A549 (cell line): ENCODE results near the gene DTNB. TPM values are rescaled to one million over a fixed set of nuclear protein-coding genes. Genes with fewer than 3 reads are reported as not detected.

Experiments used
- ATAC-seq, 2 experiments: fragments of 200-7000 bp in 1 of 2; fragments of >200 bp in 1 of 2; cut with Nextera tagmentation in 1 of 2; cut with Tn5 transposase in 1 of 2; 3 replicates each; pipeline versions ENCODE4 v1.8.0 to v1.9.1; 2018 to 2020; ENCODE audit warnings: mild to moderate bottlenecking in 1 of 2, moderate library complexity in 1 of 2
- CTCF ChIA-PET: fragments of 300-600 bp; sonication (Branson Sonifier 250); formaldehyde crosslinking; extraction: SDS; loops from one replicate; lab custom pipeline; 2021; ENCODE audit warnings: antibody characterized with exemption, inconsistent platforms; lab: Yijun Ruan, JAX
- POLR2A ChIA-PET: fragments of 350-600 bp; formaldehyde crosslinking; extraction: SDS; loops from one replicate; lab custom pipeline; 2021; ENCODE audit warnings: antibody characterized with exemption, inconsistent platforms; lab: Yijun Ruan, JAX
- DNase-seq, 2 experiments: peaks; one replicate each; pipeline versions ENCODE4 v3.0.0 to v3.0.0-alpha.2; 2011 to 2016; ENCODE audit warnings: low read depth in 1 of 2, low spot score in 1 of 2
- FAIRE-seq: peaks from 2 replicates; lab custom pipeline; 2011; peaks lifted over from hg19 to GRCh38; lab: Jason Lieb, UNC
- H3K27ac ChIP-seq, 2 experiments: fragments of >200 bp; sonication (Bioruptor Twin); formaldehyde crosslinking; 3 replicates each; pipeline ENCODE4 v1.5.1; 2016 to 2017
- H3K4me1 ChIP-seq: fragments of >200 bp; sonication (Bioruptor Twin); formaldehyde crosslinking; 3 replicates; pipeline ENCODE4 v1.6.1; 2016
- H3K4me2 ChIP-seq: fragments of >200 bp; sonication (Bioruptor Twin); formaldehyde crosslinking; 3 replicates; pipeline ENCODE4 v1.6.1; 2016
- H3K4me3 ChIP-seq: fragments of >200 bp; sonication (Bioruptor Twin); formaldehyde crosslinking; 3 replicates; pipeline ENCODE4 v1.5.1; 2016
- H3K9me3 ChIP-seq: fragments of >200 bp; sonication (Bioruptor Twin); formaldehyde crosslinking; 3 replicates; pipeline ENCODE4 v1.6.1; 2016
- BCL3 ChIP-seq: fragments of >200 bp; sonication (Bioruptor Twin); formaldehyde crosslinking; IDR thresholded peaks from 3 replicates; pipeline ENCODE4 v1.6.1; 2016
- CEBPB ChIP-seq, 2 experiments: fragments of >200 bp in 1 of 2; sonication (Bioruptor Twin) in 1 of 2; formaldehyde crosslinking in 1 of 2; IDR thresholded peaks; 2 replicates each; pipeline ENCODE4 v1.6.1; 2012 to 2016
- CHD2 ChIP-seq: fragments of 150-350 bp; IDR thresholded peaks from 2 replicates; pipeline ENCODE4 v1.6.1; 2014; ENCODE audit warnings: low read length; ENCODE audit not compliant: partially characterized antibody
- E2F6 ChIP-seq: IDR thresholded peaks from 2 replicates; pipeline ENCODE4 v1.6.1; 2012; ENCODE audit warnings: low read depth, borderline replicate concordance
- EHF ChIP-seq: fragments of 250-450 bp; sonication (Bioruptor Pico); IDR thresholded peaks from 2 replicates; pipeline ENCODE4 v1.5.0; 2020; ENCODE audit warnings: mild to moderate bottlenecking
- EHMT2 ChIP-seq: fragments of 200-600 bp; sonication (generic); IDR thresholded peaks from 2 replicates; pipeline ENCODE4 v1.6.1; 2016; ENCODE audit warnings: antibody characterized with exemption, low read depth, mild to moderate bottlenecking, moderate library complexity
- ELK1 ChIP-seq: fragments of 150-350 bp; IDR thresholded peaks from 2 replicates; pipeline ENCODE4 v1.6.1; 2014; ENCODE audit warnings: low read depth, mild to moderate bottlenecking, low read length
- FOSL2 ChIP-seq, 2 experiments: fragments of 450-650 bp in 1 of 2; fragments of >200 bp in 1 of 2; sonication (Bioruptor Twin) in 1 of 2; formaldehyde crosslinking; IDR thresholded peaks; 2 replicates each; pipeline versions ENCODE4 v1.5.0 to v1.6.1; 2016 to 2020; ENCODE audit warnings: mild to moderate bottlenecking in 1 of 2, moderate library complexity in 1 of 2
- FOXS1 ChIP-seq: fragments of 250-450 bp; sonication (Bioruptor Pico); IDR thresholded peaks from 2 replicates; pipeline ENCODE4 v1.5.0; 2020; ENCODE audit warnings: mild to moderate bottlenecking, moderate library complexity
- HDAC2 ChIP-seq: fragments of 200-600 bp; sonication (generic); IDR thresholded peaks from 2 replicates; pipeline ENCODE4 v1.6.1; 2016
- HOXB5 ChIP-seq: fragments of 250-450 bp; sonication (Bioruptor Pico); IDR thresholded peaks from 2 replicates; pipeline ENCODE4 v1.5.0; 2020; ENCODE audit warnings: mild to moderate bottlenecking, moderate library complexity
- JUN ChIP-seq, 2 experiments: fragments of >200 bp; sonication (Bioruptor Twin); formaldehyde crosslinking; IDR thresholded peaks; 2 replicates in 1 of 2; 3 replicates in 1 of 2; pipeline ENCODE4 v1.6.1; 2016 to 2017
- JUNB ChIP-seq: fragments of >200 bp; sonication (Bioruptor Twin); formaldehyde crosslinking; IDR thresholded peaks from 2 replicates; pipeline ENCODE4 v1.6.1; 2016
- KDM1A ChIP-seq: fragments of 200-600 bp; sonication (generic); IDR thresholded peaks from 2 replicates; pipeline ENCODE4 v1.6.1; 2016; ENCODE audit warnings: low read depth, mild to moderate bottlenecking
- MAFK ChIP-seq: fragments of 450-650 bp; IDR thresholded peaks from 2 replicates; pipeline ENCODE4 v1.6.1; 2014; ENCODE audit not compliant: partially characterized antibody
- MYC ChIP-seq: IDR thresholded peaks from 2 replicates; pipeline ENCODE4 v1.6.1; 2012; ENCODE audit warnings: mild to moderate bottlenecking, inconsistent platforms, low read length, improper control_type of control experiment, borderline replicate concordance
- NR3C1 ChIP-seq: fragments of >200 bp; sonication (Bioruptor Twin); formaldehyde crosslinking; IDR thresholded peaks from 3 replicates; pipeline ENCODE4 v1.6.1; 2017
- PBX3 ChIP-seq: IDR thresholded peaks from 2 replicates; pipeline ENCODE4 v1.6.1; 2012
- PHF8 ChIP-seq: fragments of 200-600 bp; sonication (generic); IDR thresholded peaks from 2 replicates; pipeline ENCODE4 v1.6.1; 2016; ENCODE audit warnings: low read depth, mild to moderate bottlenecking, antibody characterized with exemption, moderate library complexity, borderline replicate concordance
- POLR2AphosphoS2 ChIP-seq: conservative IDR thresholded peaks from 2 replicates; pipeline ENCODE4 v1.6.1; 2012; ENCODE audit warnings: low read length, improper control_type of control experiment, inconsistent platforms
- RARB ChIP-seq: fragments of 250-450 bp; sonication (Bioruptor Pico); IDR thresholded peaks from 2 replicates; pipeline ENCODE4 v1.8.0; 2021; ENCODE audit warnings: mild to moderate bottlenecking, moderate library complexity
- RCOR1 ChIP-seq: fragments of 150-350 bp; IDR thresholded peaks from 2 replicates; pipeline ENCODE4 v1.6.1; 2014; ENCODE audit warnings: antibody characterized with exemption, low read length, low read depth
- REST ChIP-seq: fragments of 200-600 bp; sonication (generic); IDR thresholded peaks from 2 replicates; pipeline ENCODE4 v1.6.1; 2016; ENCODE audit warnings: antibody characterized with exemption, mild to moderate bottlenecking, moderate library complexity
- RNF2 ChIP-seq: fragments of 200-600 bp; sonication (generic); IDR thresholded peaks from 2 replicates; pipeline ENCODE4 v1.6.1; 2016; ENCODE audit warnings: low read depth, mild to moderate bottlenecking, antibody characterized with exemption, moderate library complexity, borderline replicate concordance
- TFCP2L1 ChIP-seq: fragments of 250-450 bp; sonication (Bioruptor Pico); IDR thresholded peaks from 2 replicates; pipeline ENCODE4 v1.5.0; 2021; ENCODE audit warnings: mild to moderate bottlenecking
- TP53 ChIP-seq: fragments of 250-450 bp; sonication (Bioruptor Pico); IDR thresholded peaks from 2 replicates; pipeline ENCODE4 v1.5.0; 2021; ENCODE audit warnings: mild to moderate bottlenecking, moderate library complexity
- USF2 ChIP-seq: fragments of 450-650 bp; IDR thresholded peaks from 2 replicates; pipeline ENCODE4 v1.6.1; 2014; ENCODE audit warnings: antibody characterized with exemption
- ZNF302 ChIP-seq: fragments of 250-450 bp; sonication (Bioruptor Pico); IDR thresholded peaks from 2 replicates; pipeline ENCODE4 v1.9.0; 2021; ENCODE audit warnings: inconsistent platforms, mild to moderate bottlenecking, moderate library complexity
- WGBS: methylation state at CpG from one replicate; pipeline ENCODE4 v1.1.6; 2017; ENCODE audit errors: missing lambda C conversion rate; 5-methylcytosine and 5-hydroxymethylcytosine counted together
- polyA plus RNA-seq, 4 experiments: library from polyadenylated mRNA; depleted of rRNA in 3 of 4; stranded (reverse); fragments of >200 nt; fragmentation: RNase III in 1 of 4; extraction: RNeasy Plus Mini Kit Qiagen cat#74134 plus additional on column Dnase treatment in 1 of 4; gene quantifications; 2 replicates in 3 of 4; 3 replicates in 1 of 4; pipeline ENCODE4 v1.2.3, GENCODE V29; 2011 to 2017

DTNB gene
- polyA plus RNA-seq, 2 of the 4 experiments (the other 2 are of a cell fraction), result 11.2 to 32.6 TPM

- Histone ChIP-seq H3K9me3 (no peaks in the 10 kb centered on the region), H3K27ac (no peak overlapping the region), H3K4me2 (no peak overlapping the region), H3K4me3 (no peak overlapping the region), H3K4me1 (no peaks in the 10 kb centered on the region)
- ChIA-PET POLR2A (no interaction called here), CTCF (interaction anchor here (0.7 to 3.1 kb wide), 5 partner anchors 9 to 72 kb away, joined by 3 to 17 read pairs (median 4); no protein-coding TSS in a partner anchor)
- FAIRE-seq (no peak), DNase-seq (no peak), ATAC-seq (no peak)
- 77% methylated on average over 8 of the region's 8 CpGs for WGBS
- TF ChIP-seq NR3C1, result no peak
- TF ChIP-seq EHF (CRISPR knock-in tag), result no peak
- TF ChIP-seq HOXB5 (CRISPR knock-in tag), result no peak
- no peak for TF ChIP-seq POLR2AphosphoS2
- no peak for TF ChIP-seq MAFK
- TF ChIP-seq RARB (CRISPR knock-in tag), result no peak
- no peak for TF ChIP-seq ZNF302 (CRISPR knock-in tag)
- TF ChIP-seq CEBPB (IDR thresholded peaks at IDR 0.05), result no peak
- no peak for TF ChIP-seq MYC
- TF ChIP-seq PBX3, result no peak
- no peak for TF ChIP-seq KDM1A
- no peak for TF ChIP-seq REST
- no peak for TF ChIP-seq JUNB
- no peak for TF ChIP-seq ELK1
Measured at GRCh38 chr2:25592766-25593292, 80.5 kb downstream of the DTNB start.

- ChIA-PET CTCF (interaction anchor here (1.2 to 3.5 kb wide), 3 partner anchors 16 to 24 kb away, joined by 4 to 19 read pairs (median 13); no protein-coding TSS in a partner anchor), POLR2A (no interaction called here)
- ATAC-seq (no peak; a peak in 1 of 6 replicates), DNase-seq (no peak), FAIRE-seq (no peak)
- H3K27ac ChIP-seq, result no peak overlapping the region
- 87% methylated on average over 4 of the region's 15 CpGs for WGBS
- no peaks in the 10 kb centered on the region for H3K9me3 ChIP-seq
- H3K4me2 ChIP-seq, result no peak overlapping the region
- no peak overlapping the region for H3K4me3 ChIP-seq
- H3K4me1 ChIP-seq, result peaks cover 11% of the 10 kb centered on the region
- TF ChIP-seq RCOR1, result no peak
- TF ChIP-seq TP53 (CRISPR knock-in tag), result no peak
- no peak for TF ChIP-seq KDM1A
- TF ChIP-seq CEBPB (IDR thresholded peaks at IDR 0.05), result no peak
- TF ChIP-seq USF2, result no peak
- no peak for TF ChIP-seq CHD2
- TF ChIP-seq E2F6, result no peak
- TF ChIP-seq HDAC2, result no peak
- no peak for TF ChIP-seq RNF2
- TF ChIP-seq BCL3, result no peak
- TF ChIP-seq MAFK, result no peak
- TF ChIP-seq PHF8, result no peak
- TF ChIP-seq TFCP2L1 (CRISPR knock-in tag), result no peak
- no peak for TF ChIP-seq EHMT2
- no peak for TF ChIP-seq FOXS1 (CRISPR knock-in tag)
- no peak for TF ChIP-seq JUN (IDR thresholded peaks at IDR 0.05)
- TF ChIP-seq FOSL2 (IDR thresholded peaks at IDR 0.05), result no peak
- TF ChIP-seq FOSL2 (CRISPR knock-in tag; IDR thresholded peaks at IDR 0.05), result no peak
Measured at GRCh38 chr2:25590921-25591505, 82.4 kb downstream of the DTNB start.
